SK-N-SH (cell line): ENCODE results near the gene BEGAIN. TPM values are rescaled to one million over a fixed set of nuclear protein-coding genes. Genes with fewer than 3 reads are reported as not detected.

Experiments
- CTCF ChIA-PET: fragments of 300-600, 350-600 bp; formaldehyde crosslinking; extraction: SDS; loops from one replicate; lab custom pipeline; 2021; lab: Yijun Ruan, JAX
- POLR2A ChIA-PET: fragments of 350-600 bp; sonication (Branson Sonifier 250); formaldehyde crosslinking; extraction: SDS; loops from one replicate; lab custom pipeline; 2020; ENCODE audit warnings: antibody characterized with exemption, inconsistent platforms; lab: Yijun Ruan, JAX
- DNase-seq: peaks from one replicate; pipeline ENCODE4 v3.0.0; 2012
- H2AFZ ChIP-seq: fragments of 200-600 bp; sonication (generic); 2 replicates; pipeline ENCODE4 v1.8.1; 2016; ENCODE audit warnings: antibody characterized with exemption, mild to moderate bottlenecking, low read depth
- H3F3A ChIP-seq: fragments of 200-600 bp; sonication (generic); replicated peaks from 2 replicates; pipeline ENCODE3; 2016; ENCODE audit warnings: antibody characterized with exemption, mild to moderate bottlenecking; ENCODE audit not compliant: insufficient read depth
- H3K27ac ChIP-seq, 2 experiments: fragments of 200-500 bp in 1 of 2; fragments of 200-600 bp in 1 of 2; sonication (Bioruptor generic) in 1 of 2; sonication (generic), shearing (Covaris generic) in 1 of 2; 2 replicates each; pipeline versions ENCODE4 v1.5.1 to v1.6.1; 2014 to 2016; ENCODE audit warnings: low read depth in 2 of 2, inconsistent platforms in 1 of 2, low read length in 1 of 2, mild to moderate bottlenecking in 1 of 2, mixed read lengths in 1 of 2
- H3K27me3 ChIP-seq: fragments of 200-600 bp; sonication (generic), shearing (Covaris generic); 2 replicates; pipeline ENCODE4 v1.6.1; 2016; ENCODE audit warnings: mixed run types; ENCODE audit not compliant: insufficient read depth
- H3K36me3 ChIP-seq, 2 experiments: fragments of 200-500 bp in 1 of 2; fragments of 200-600 bp in 1 of 2; sonication (Bioruptor generic) in 1 of 2; sonication (generic) in 1 of 2; replicated peaks in 1 of 2; 2 replicates each; pipeline versions ENCODE3 to v1.5.1; 2014 to 2016; ENCODE audit warnings: low read length in 1 of 2, mild to moderate bottlenecking in 1 of 2; ENCODE audit not compliant: insufficient read depth in 2 of 2, control insufficient read depth in 1 of 2
- H3K4me1 ChIP-seq, 2 experiments: fragments of 200-500 bp in 1 of 2; fragments of 200-600 bp in 1 of 2; sonication (Bioruptor generic) in 1 of 2; sonication (generic), shearing (Covaris generic) in 1 of 2; 2 replicates each; pipeline versions ENCODE4 v1.5.1 to v1.6.1; 2014 to 2016; ENCODE audit warnings: low read depth in 1 of 2, low read length in 1 of 2, mixed run types in 1 of 2; ENCODE audit not compliant: insufficient read depth in 2 of 2, control insufficient read depth in 1 of 2
- H3K4me2 ChIP-seq: fragments of 200-600 bp; sonication (generic), shearing (Covaris generic); 2 replicates; pipeline ENCODE4 v1.6.1; 2017; ENCODE audit warnings: mixed run types
- H3K4me3 ChIP-seq, 2 experiments: fragments of 200-500 bp in 1 of 2; fragments of 200-600 bp in 1 of 2; sonication (Bioruptor generic) in 1 of 2; sonication (generic), shearing (Covaris generic) in 1 of 2; 2 replicates each; pipeline versions ENCODE4 v1.5.1 to v1.8.1; 2014 to 2016; ENCODE audit warnings: low read depth in 2 of 2, inconsistent platforms in 1 of 2, low read length in 1 of 2, mild to moderate bottlenecking in 1 of 2, mixed read lengths in 1 of 2, moderate library complexity in 1 of 2
- H3K79me2 ChIP-seq: fragments of 200-600 bp; sonication (generic); 2 replicates; pipeline ENCODE4 v1.8.1; 2017; ENCODE audit warnings: mild to moderate bottlenecking; ENCODE audit not compliant: insufficient read depth
- H3K9ac ChIP-seq: fragments of 200-600 bp; sonication (generic); 2 replicates; pipeline ENCODE4 v1.6.1; 2017; ENCODE audit warnings: mixed run types
- H3K9me2 ChIP-seq: fragments of 200-600 bp; sonication (generic); 2 replicates; pipeline ENCODE4 v1.6.1; 2017; ENCODE audit warnings: mixed run types
- H3K9me3 ChIP-seq: fragments of 200-600 bp; sonication (generic); 2 replicates; pipeline ENCODE4 v1.6.1; 2017; ENCODE audit warnings: mixed run types, mild to moderate bottlenecking, moderate library complexity
- H4K20me1 ChIP-seq: fragments of 200-600 bp; sonication (generic); 2 replicates; pipeline ENCODE4 v1.6.1; 2017; ENCODE audit warnings: mild to moderate bottlenecking, mixed run types; ENCODE audit not compliant: insufficient read depth
- CHD2 ChIP-seq: fragments of 150-350 bp; IDR thresholded peaks from 2 replicates; pipeline ENCODE4 v1.6.1; 2018; ENCODE audit warnings: low read length; ENCODE audit not compliant: partially characterized antibody
- FOSL2 ChIP-seq: IDR thresholded peaks from 2 replicates; pipeline ENCODE4 v1.4.0; 2012; ENCODE audit warnings: low read depth, mild to moderate bottlenecking, moderate library complexity, borderline replicate concordance
- FOXM1 ChIP-seq: IDR thresholded peaks from 2 replicates; pipeline ENCODE4 v1.4.0; 2012; ENCODE audit warnings: low read depth, mild to moderate bottlenecking
- MXI1 ChIP-seq: IDR thresholded peaks from 2 replicates; pipeline ENCODE4 v1.6.1; 2012; ENCODE audit warnings: mild to moderate bottlenecking, low read depth, low read length, improper control_type of control experiment
- NFIC ChIP-seq: IDR thresholded peaks from 2 replicates; pipeline ENCODE4 v1.4.0; 2012; ENCODE audit warnings: borderline replicate concordance
- NRF1 ChIP-seq: IDR thresholded peaks from 2 replicates; pipeline ENCODE4 v1.6.1; 2012; ENCODE audit warnings: low read depth, mild to moderate bottlenecking, low read length
- POLR2AphosphoS5 ChIP-seq: IDR thresholded peaks from 2 replicates; pipeline ENCODE4 v1.6.1; 2012; ENCODE audit warnings: low read depth, low read length
- RAD21 ChIP-seq: IDR thresholded peaks from 2 replicates; pipeline ENCODE4 v1.6.1; 2012; ENCODE audit warnings: mild to moderate bottlenecking, low read length
- RFX5 ChIP-seq: IDR thresholded peaks from 2 replicates; pipeline ENCODE4 v1.6.1; 2012; ENCODE audit warnings: mild to moderate bottlenecking, improper control_type of control experiment, low read length
- RXRA ChIP-seq: IDR thresholded peaks from 2 replicates; pipeline ENCODE4 v1.4.0; 2012; ENCODE audit warnings: low read depth, mild to moderate bottlenecking, borderline replicate concordance
- SIN3A ChIP-seq: IDR thresholded peaks from 2 replicates; pipeline ENCODE4 v1.6.1; 2012; ENCODE audit warnings: low read depth, mild to moderate bottlenecking, low read length, moderate library complexity, borderline replicate concordance
- TCF12 ChIP-seq: IDR thresholded peaks from 2 replicates; pipeline ENCODE4 v1.4.0; 2012
- TEAD4 ChIP-seq: IDR thresholded peaks from 2 replicates; pipeline ENCODE4 v1.4.0; 2012; ENCODE audit warnings: mild to moderate bottlenecking, borderline replicate concordance; ENCODE audit not compliant: insufficient read depth
- WGBS: methylation state at CpG from one replicate; pipeline ENCODE4 v1.1.6; 2017; ENCODE audit warnings: low lambda C conversion rate; 5-methylcytosine and 5-hydroxymethylcytosine counted together
- polyA plus RNA-seq, 3 experiments: library from polyadenylated mRNA; depleted of rRNA; stranded (reverse); fragments of >200 nt; gene quantifications; 2 replicates each; pipeline ENCODE4 v1.2.3, GENCODE V29; 2012
- TF ChIP-seq, protein P1 (sequence below): IDR thresholded peaks from 2 replicates; pipeline ENCODE4 v1.4.0; 2012; ENCODE audit warnings: low read depth, borderline replicate concordance
- TF ChIP-seq, protein P2 (sequence below): fragments of 200-600 bp; sonication (generic); IDR thresholded peaks from 2 replicates; pipeline ENCODE4 v1.6.1; 2017; ENCODE audit warnings: antibody characterized with exemption, mild to moderate bottlenecking, moderate library complexity
- TF ChIP-seq, protein P3 (sequence below): fragments of 150-350 bp; IDR thresholded peaks from 2 replicates; pipeline ENCODE4 v1.6.1; 2017; ENCODE audit warnings: antibody characterized with exemption, low read length, low read depth, borderline replicate concordance
- TF ChIP-seq, protein P4 (sequence below): IDR thresholded peaks from 2 replicates; pipeline ENCODE4 v1.6.1; 2012; ENCODE audit warnings: mild to moderate bottlenecking, low read depth, low read length, moderate library complexity
- TF ChIP-seq, protein P5 (sequence below): IDR thresholded peaks from 2 replicates; pipeline ENCODE4 v1.4.0; 2012; ENCODE audit warnings: low read depth
- TF ChIP-seq, protein P6 (sequence below): fragments of 150-350 bp; IDR thresholded peaks from 2 replicates; pipeline ENCODE4 v1.6.1; 2016; ENCODE audit warnings: mild to moderate bottlenecking, low read depth, low read length

Gene BEGAIN
- polyA plus RNA-seq, 1 of the 3 experiments (the other 2 are of a cell fraction), result 4.2 TPM

DNA sequence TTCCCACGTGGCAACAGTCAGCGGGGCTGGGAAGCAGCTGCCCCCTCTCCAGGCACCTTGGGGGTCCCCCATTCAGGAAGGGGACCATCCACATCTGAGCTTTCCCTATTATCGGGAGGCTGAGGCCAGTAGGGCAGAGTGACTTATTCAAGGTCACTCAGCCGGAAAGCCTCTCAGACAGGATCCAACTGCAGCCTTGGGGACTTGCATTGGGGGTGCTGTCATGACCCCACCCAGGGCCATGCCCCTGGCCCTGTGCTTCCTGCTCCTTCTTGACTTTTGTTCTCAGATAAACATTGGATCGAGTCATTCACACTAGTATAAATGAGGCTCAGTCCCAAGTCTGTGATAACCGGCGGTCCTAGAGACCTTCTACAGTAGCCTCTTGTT is 12.6 kb downstream of the BEGAIN start:
- no peak overlapping the region for H3K4me3 ChIP-seq
- 84% methylated on average over 6 of the region's 7 CpGs for WGBS
- POLR2A ChIA-PET, result no interaction called here
- H3K9me2 ChIP-seq, result no peaks in the 10 kb centered on the region
- no peak overlapping the region; a peak in 1 of 4 replicates for H3K27ac ChIP-seq
- TF ChIP-seq RAD21 (no peak), TCF12 (no peak), FOXM1 (no peak), TEAD4 (no peak), RFX5 (no peak), POLR2AphosphoS5 (no peak), FOSL2 (no peak), RXRA (no peak), MXI1 (no peak), NRF1 (no peak), NFIC (no peak), SIN3A (no peak), CHD2 (no peak)
- TF ChIP-seq, protein P1, sequence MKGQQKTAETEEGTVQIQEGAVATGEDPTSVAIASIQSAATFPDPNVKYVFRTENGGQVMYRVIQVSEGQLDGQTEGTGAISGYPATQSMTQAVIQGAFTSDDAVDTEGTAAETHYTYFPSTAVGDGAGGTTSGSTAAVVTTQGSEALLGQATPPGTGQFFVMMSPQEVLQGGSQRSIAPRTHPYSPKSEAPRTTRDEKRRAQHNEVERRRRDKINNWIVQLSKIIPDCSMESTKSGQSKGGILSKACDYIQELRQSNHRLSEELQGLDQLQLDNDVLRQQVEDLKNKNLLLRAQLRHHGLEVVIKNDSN, result no peak
- TF ChIP-seq, protein P2, sequence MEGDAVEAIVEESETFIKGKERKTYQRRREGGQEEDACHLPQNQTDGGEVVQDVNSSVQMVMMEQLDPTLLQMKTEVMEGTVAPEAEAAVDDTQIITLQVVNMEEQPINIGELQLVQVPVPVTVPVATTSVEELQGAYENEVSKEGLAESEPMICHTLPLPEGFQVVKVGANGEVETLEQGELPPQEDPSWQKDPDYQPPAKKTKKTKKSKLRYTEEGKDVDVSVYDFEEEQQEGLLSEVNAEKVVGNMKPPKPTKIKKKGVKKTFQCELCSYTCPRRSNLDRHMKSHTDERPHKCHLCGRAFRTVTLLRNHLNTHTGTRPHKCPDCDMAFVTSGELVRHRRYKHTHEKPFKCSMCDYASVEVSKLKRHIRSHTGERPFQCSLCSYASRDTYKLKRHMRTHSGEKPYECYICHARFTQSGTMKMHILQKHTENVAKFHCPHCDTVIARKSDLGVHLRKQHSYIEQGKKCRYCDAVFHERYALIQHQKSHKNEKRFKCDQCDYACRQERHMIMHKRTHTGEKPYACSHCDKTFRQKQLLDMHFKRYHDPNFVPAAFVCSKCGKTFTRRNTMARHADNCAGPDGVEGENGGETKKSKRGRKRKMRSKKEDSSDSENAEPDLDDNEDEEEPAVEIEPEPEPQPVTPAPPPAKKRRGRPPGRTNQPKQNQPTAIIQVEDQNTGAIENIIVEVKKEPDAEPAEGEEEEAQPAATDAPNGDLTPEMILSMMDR, result no peak
- TF ChIP-seq, protein P3, sequence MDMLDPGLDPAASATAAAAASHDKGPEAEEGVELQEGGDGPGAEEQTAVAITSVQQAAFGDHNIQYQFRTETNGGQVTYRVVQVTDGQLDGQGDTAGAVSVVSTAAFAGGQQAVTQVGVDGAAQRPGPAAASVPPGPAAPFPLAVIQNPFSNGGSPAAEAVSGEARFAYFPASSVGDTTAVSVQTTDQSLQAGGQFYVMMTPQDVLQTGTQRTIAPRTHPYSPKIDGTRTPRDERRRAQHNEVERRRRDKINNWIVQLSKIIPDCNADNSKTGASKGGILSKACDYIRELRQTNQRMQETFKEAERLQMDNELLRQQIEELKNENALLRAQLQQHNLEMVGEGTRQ, result no peak
- TF ChIP-seq, protein P4, sequence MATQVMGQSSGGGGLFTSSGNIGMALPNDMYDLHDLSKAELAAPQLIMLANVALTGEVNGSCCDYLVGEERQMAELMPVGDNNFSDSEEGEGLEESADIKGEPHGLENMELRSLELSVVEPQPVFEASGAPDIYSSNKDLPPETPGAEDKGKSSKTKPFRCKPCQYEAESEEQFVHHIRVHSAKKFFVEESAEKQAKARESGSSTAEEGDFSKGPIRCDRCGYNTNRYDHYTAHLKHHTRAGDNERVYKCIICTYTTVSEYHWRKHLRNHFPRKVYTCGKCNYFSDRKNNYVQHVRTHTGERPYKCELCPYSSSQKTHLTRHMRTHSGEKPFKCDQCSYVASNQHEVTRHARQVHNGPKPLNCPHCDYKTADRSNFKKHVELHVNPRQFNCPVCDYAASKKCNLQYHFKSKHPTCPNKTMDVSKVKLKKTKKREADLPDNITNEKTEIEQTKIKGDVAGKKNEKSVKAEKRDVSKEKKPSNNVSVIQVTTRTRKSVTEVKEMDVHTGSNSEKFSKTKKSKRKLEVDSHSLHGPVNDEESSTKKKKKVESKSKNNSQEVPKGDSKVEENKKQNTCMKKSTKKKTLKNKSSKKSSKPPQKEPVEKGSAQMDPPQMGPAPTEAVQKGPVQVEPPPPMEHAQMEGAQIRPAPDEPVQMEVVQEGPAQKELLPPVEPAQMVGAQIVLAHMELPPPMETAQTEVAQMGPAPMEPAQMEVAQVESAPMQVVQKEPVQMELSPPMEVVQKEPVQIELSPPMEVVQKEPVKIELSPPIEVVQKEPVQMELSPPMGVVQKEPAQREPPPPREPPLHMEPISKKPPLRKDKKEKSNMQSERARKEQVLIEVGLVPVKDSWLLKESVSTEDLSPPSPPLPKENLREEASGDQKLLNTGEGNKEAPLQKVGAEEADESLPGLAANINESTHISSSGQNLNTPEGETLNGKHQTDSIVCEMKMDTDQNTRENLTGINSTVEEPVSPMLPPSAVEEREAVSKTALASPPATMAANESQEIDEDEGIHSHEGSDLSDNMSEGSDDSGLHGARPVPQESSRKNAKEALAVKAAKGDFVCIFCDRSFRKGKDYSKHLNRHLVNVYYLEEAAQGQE, result no peak
- TF ChIP-seq, protein P5, sequence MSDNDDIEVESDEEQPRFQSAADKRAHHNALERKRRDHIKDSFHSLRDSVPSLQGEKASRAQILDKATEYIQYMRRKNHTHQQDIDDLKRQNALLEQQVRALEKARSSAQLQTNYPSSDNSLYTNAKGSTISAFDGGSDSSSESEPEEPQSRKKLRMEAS, result no peak
- TF ChIP-seq, protein P6, sequence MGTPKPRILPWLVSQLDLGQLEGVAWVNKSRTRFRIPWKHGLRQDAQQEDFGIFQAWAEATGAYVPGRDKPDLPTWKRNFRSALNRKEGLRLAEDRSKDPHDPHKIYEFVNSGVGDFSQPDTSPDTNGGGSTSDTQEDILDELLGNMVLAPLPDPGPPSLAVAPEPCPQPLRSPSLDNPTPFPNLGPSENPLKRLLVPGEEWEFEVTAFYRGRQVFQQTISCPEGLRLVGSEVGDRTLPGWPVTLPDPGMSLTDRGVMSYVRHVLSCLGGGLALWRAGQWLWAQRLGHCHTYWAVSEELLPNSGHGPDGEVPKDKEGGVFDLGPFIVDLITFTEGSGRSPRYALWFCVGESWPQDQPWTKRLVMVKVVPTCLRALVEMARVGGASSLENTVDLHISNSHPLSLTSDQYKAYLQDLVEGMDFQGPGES, result no peak
- H3K9ac ChIP-seq, result no peak overlapping the region
- no peaks in the 10 kb centered on the region for H4K20me1 ChIP-seq
- no peaks in the 10 kb centered on the region for H3K9me3 ChIP-seq
- no peaks in the 10 kb centered on the region for H3K36me3 ChIP-seq
- no peak overlapping the region for H3K4me2 ChIP-seq
- no peaks in the 10 kb centered on the region for H3F3A ChIP-seq
- CTCF ChIA-PET, result no interaction called here
- DNase-seq, result no peak
- peaks cover 0 to 72% of the 10 kb centered on the region in 2 experiments; a peak in 1 of 4 replicates for H3K4me1 ChIP-seq
- H3K79me2 ChIP-seq, result no peaks in the 10 kb centered on the region
- H2AFZ ChIP-seq, result no peak overlapping the region
- H3K27me3 ChIP-seq, result peaks cover 2% of the 10 kb centered on the region
